A673 (cell line): ENCODE results near the gene RPL13A. TPM values are rescaled to one million over a fixed set of nuclear protein-coding genes. Genes with fewer than 3 reads are reported as not detected.

ENCODE experiments used
- BruUV-seq: library from RNA; stranded (reverse); fragments of 400-500 nt; replicated peaks from 2 replicates; lab custom pipeline; 2021; lab: Mats Ljungman, UMichigan
- CTCF ChIA-PET: fragments of 300-600 bp; sonication (Branson Sonifier 250); formaldehyde crosslinking; loops from one replicate; lab custom pipeline; 2022; ENCODE audit warnings: antibody characterized with exemption; lab: Charles Lee
- POLR2A ChIA-PET: fragments of 300-600 bp; sonication (Branson Sonifier 250); formaldehyde crosslinking; loops from one replicate; lab custom pipeline; 2022; ENCODE audit warnings: antibody characterized with exemption; ENCODE audit not compliant: low non-redundant PET; lab: Charles Lee
- DNase-seq: peaks from one replicate; pipeline ENCODE4 v3.0.0-alpha.2; 2015; ENCODE audit warnings: low spot score
- H3K27ac ChIP-seq: fragments of 200-600 bp; sonication (generic); 2 replicates; pipeline ENCODE4 v1.5.1; 2016; ENCODE audit warnings: mixed run types, low read depth, mild to moderate bottlenecking, mixed read lengths, antibody characterized with exemption, low read length; ENCODE audit not compliant: poor library complexity, severe bottlenecking
- H3K27me3 ChIP-seq: fragments of 200-600 bp; sonication (generic); replicated peaks from 2 replicates; pipeline ENCODE4 v1.6.1; 2017; ENCODE audit warnings: mixed run types, low read depth, mild to moderate bottlenecking, mixed read lengths, antibody characterized with exemption, low read length; ENCODE audit not compliant: insufficient read depth, poor library complexity
- H3K36me3 ChIP-seq: fragments of 200-600 bp; sonication (generic); 2 replicates; pipeline ENCODE4 v1.6.1; 2016; ENCODE audit warnings: mixed run types, mild to moderate bottlenecking, mixed read lengths, antibody characterized with exemption, low read length; ENCODE audit not compliant: insufficient read depth, poor library complexity, severe bottlenecking
- H3K4me1 ChIP-seq: fragments of 200-600 bp; sonication (generic); 2 replicates; pipeline ENCODE4 v1.6.1; 2017; ENCODE audit warnings: mixed run types, mild to moderate bottlenecking, mixed read lengths, antibody characterized with exemption, low read length; ENCODE audit not compliant: insufficient read depth, poor library complexity, severe bottlenecking
- H3K4me3 ChIP-seq: fragments of 200-600 bp; sonication (generic); 2 replicates; pipeline ENCODE4 v1.5.1; 2016; ENCODE audit warnings: low read depth, mixed run types, mild to moderate bottlenecking, mixed read lengths, low read length; ENCODE audit not compliant: poor library complexity, severe bottlenecking
- H3K9me3 ChIP-seq: fragments of 200-600 bp; sonication (generic); 2 replicates; pipeline ENCODE4 v1.6.1; 2016; ENCODE audit warnings: mixed run types, low read depth, mild to moderate bottlenecking, mixed read lengths, antibody characterized with exemption, low read length; ENCODE audit not compliant: poor library complexity, severe bottlenecking
- EZH2 ChIP-seq: fragments of 200-600 bp; sonication (generic); IDR thresholded peaks from 2 replicates; pipeline ENCODE4 v1.6.1; 2017; ENCODE audit warnings: borderline replicate concordance, low read depth, mild to moderate bottlenecking, mixed read lengths, antibody characterized with exemption, low read length; ENCODE audit not compliant: poor library complexity, severe bottlenecking
- intact Hi-C: fragments of 100-400 bp; cut with micrococcal nuclease; formaldehyde crosslinking; loops from one replicate; pipeline ENCODE4 v1.10.0; 2022; ENCODE audit not compliant: unreplicated experiment
- total RNA-seq: library from RNA; stranded (reverse); gene quantifications from 2 replicates; pipeline ENCODE4 v1.2.3, GENCODE V29; 2021
- TF ChIP-seq, protein P1 (sequence below): fragments of 300-800, 200-600 bp; sonication (generic); conservative IDR thresholded peaks from 2 replicates; pipeline ENCODE4 v1.5.1; 2017; ENCODE audit warnings: low read depth, mild to moderate bottlenecking, antibody characterized with exemption, low read length, moderate library complexity, mixed read lengths

Gene RPL13A
- total RNA-seq, 1 experiment from 2014 or later: 2,390 TPM

DNA sequence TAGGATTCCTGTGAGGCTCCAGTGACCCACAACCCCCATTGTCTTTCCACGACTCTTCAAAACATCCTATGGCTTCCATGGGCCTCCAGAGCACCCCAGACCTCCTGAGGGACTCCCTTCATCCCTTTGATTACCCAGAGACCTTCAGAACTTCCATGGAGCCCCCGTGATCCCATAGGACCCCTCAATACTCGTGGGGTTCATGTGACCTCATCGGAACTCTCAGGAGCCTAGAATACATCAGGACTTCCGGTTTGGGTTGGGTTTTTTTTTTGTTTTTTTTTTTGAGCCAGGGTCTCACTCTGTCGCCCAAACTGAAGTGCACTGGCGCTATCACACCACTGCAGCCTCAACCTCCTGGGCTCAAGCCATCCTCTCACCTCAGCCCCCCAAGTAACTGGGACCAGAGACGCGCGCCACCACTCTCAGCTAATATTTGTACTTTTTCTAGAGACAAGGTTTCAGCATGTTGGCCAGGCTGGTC is 33.6 kb upstream of the RPL13A start:
- Histone ChIP-seq H3K4me3 (peak overlapping the region; percentile 59), H3K27me3 (no peaks in the 10 kb centered on the region), H3K4me1 (peaks cover 17% of the 10 kb centered on the region), H3K9me3 (no peaks in the 10 kb centered on the region), H3K27ac (peak overlapping the region; percentile 94), H3K36me3 (peaks cover 14% of the 10 kb centered on the region)
- POLR2A ChIA-PET: no interaction called here
- TF ChIP-seq, protein P1, sequence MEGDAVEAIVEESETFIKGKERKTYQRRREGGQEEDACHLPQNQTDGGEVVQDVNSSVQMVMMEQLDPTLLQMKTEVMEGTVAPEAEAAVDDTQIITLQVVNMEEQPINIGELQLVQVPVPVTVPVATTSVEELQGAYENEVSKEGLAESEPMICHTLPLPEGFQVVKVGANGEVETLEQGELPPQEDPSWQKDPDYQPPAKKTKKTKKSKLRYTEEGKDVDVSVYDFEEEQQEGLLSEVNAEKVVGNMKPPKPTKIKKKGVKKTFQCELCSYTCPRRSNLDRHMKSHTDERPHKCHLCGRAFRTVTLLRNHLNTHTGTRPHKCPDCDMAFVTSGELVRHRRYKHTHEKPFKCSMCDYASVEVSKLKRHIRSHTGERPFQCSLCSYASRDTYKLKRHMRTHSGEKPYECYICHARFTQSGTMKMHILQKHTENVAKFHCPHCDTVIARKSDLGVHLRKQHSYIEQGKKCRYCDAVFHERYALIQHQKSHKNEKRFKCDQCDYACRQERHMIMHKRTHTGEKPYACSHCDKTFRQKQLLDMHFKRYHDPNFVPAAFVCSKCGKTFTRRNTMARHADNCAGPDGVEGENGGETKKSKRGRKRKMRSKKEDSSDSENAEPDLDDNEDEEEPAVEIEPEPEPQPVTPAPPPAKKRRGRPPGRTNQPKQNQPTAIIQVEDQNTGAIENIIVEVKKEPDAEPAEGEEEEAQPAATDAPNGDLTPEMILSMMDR: no peak
- no peak for TF ChIP-seq EZH2
- intact Hi-C loops: loop anchor here (2.0 kb wide), 1 partner anchor 43 kb away; the partner anchor contains the start of gene RPS11
- CTCF ChIA-PET: interaction anchor here (0.6 to 1.0 kb wide), 2 partner anchors 22 to 48 kb away, joined by 3 read pairs; no protein-coding TSS in a partner anchor
- no peak for DNase-seq
- TSS peak; percentile 92 for BruUV-seq

GRCh38 chr19:49455773-49456172 is 31.6 kb upstream of the RPL13A start:
- H3K4me3 ChIP-seq: no peak overlapping the region
- BruUV-seq: no TSS peak
- no peak overlapping the region for H3K27ac ChIP-seq
- H3K36me3 ChIP-seq: no peaks in the 10 kb centered on the region
- ChIA-PET POLR2A (no interaction called here), CTCF (no interaction called here)
- TF ChIP-seq, protein P1: no peak
- TF ChIP-seq EZH2: no peak
- peaks cover 12% of the 10 kb centered on the region for H3K4me1 ChIP-seq
- H3K9me3 ChIP-seq: no peaks in the 10 kb centered on the region
- intact Hi-C loops: no loop called here
- no peaks in the 10 kb centered on the region for H3K27me3 ChIP-seq
- DNase-seq: no peak

DNA sequence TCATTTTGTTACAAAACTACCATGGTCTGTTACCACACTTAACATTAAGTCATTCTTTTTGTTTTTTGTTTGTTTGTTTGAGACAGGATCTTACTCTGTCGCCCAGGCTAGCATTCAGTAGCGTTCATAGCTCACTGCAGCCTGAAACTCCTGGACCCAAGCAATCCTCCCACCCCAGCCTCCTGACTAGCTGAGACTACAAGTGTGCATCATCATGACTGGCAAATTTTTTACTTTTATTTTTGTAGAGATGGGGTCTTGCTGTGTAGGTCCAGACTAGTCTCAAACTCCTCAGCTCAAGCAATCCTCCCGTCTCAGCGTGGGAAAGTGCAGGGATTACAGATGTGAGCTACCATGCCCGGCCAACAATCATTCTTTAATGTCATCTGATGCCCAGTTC is 31.1 kb upstream of the RPL13A start:
- H3K27me3 ChIP-seq: no peaks in the 10 kb centered on the region
- no TSS peak for BruUV-seq
- no peak overlapping the region for H3K4me3 ChIP-seq
- POLR2A ChIA-PET: no interaction called here
- no peak overlapping the region for H3K27ac ChIP-seq
- H3K4me1 ChIP-seq: peaks cover 12% of the 10 kb centered on the region
- intact Hi-C loops: no loop called here
- CTCF ChIA-PET: no interaction called here
- TF ChIP-seq EZH2: no peak
- TF ChIP-seq, protein P1: no peak
- no peak for DNase-seq
- H3K36me3 ChIP-seq: no peaks in the 10 kb centered on the region
- no peaks in the 10 kb centered on the region for H3K9me3 ChIP-seq
